ENCODE data around the gene PTGES2. TPM values are rescaled to one million over a fixed set of nuclear protein-coding genes. Genes with fewer than 3 reads are reported as not detected.
A peak's percentile ranks its signal among the peaks of the same experiment; 100 is the strongest.

PTGES2 gene
- total RNA-seq, 6 experiments from 2014 or later, result 68.5 to 82.8 (median 70.6) TPM

DNA sequence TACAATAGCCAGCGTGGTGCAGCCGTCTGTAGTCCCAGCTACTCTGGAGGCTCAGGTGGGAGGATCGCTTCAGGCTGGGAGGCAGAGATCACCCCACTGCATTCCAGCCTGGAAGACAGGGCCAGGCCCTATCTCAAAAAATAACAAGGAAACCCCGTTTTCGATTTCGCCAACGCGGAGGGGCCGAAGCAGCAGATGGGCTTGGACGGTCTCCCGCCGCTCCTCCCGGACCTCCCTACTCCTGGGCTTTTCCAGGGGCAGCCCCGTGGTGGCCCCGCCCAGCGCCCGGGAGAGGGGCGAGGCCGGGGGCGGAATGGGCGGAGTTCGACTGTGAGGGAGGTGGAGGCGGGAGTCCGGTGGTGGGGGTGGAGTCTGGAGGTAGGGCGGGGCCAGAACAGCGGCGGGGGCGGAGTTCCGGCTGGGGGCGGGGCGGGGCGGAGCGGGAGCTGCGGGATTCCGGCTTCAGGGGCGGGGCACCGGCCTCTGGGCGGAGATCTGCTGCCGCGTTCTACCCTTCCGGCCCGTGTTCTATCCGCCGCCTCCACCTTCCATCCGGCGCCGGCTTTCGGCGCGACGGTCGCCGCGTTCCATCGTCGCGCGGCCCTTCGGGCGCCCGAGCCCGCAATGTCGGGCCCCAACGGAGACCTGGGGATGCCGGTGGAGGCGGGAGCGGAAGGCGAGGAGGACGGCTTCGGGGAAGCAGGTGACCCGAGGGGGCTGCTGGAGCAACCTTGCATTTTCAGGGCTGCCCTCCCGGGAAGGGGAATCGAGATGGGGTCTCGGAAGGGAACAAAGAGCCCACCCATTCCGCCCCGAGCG lies 32.5 kb upstream of the PTGES2 start, which contains the start of gene BBLN:
TSS of gene BBLN (plus strand) at position 482 of the 819 bp plus-strand sequence. CDS start at position 625, 143 bp downstream.
- H3K27ac Mint-ChIP-seq, result peak within 1 kb of the TSS; percentile 36
- peaks cover 8% of the 10 kb centered on the region for H3K27me3 Mint-ChIP-seq (ENCODE audit: insufficient read depth)
- TF ChIP-seq, protein P1, sequence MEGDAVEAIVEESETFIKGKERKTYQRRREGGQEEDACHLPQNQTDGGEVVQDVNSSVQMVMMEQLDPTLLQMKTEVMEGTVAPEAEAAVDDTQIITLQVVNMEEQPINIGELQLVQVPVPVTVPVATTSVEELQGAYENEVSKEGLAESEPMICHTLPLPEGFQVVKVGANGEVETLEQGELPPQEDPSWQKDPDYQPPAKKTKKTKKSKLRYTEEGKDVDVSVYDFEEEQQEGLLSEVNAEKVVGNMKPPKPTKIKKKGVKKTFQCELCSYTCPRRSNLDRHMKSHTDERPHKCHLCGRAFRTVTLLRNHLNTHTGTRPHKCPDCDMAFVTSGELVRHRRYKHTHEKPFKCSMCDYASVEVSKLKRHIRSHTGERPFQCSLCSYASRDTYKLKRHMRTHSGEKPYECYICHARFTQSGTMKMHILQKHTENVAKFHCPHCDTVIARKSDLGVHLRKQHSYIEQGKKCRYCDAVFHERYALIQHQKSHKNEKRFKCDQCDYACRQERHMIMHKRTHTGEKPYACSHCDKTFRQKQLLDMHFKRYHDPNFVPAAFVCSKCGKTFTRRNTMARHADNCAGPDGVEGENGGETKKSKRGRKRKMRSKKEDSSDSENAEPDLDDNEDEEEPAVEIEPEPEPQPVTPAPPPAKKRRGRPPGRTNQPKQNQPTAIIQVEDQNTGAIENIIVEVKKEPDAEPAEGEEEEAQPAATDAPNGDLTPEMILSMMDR (IDR thresholded peaks at IDR 0.05), result no peak
- H3K36me3 Mint-ChIP-seq (ENCODE audit: low read depth), result peaks cover 14% of the 10 kb centered on the region
- no peaks in the 10 kb centered on the region for H3K9me3 Mint-ChIP-seq
- peak within 1 kb of the TSS; percentile 80 for H3K4me3 Mint-ChIP-seq
- DNase-seq, result peak; percentile 83
- peaks cover 15% of the 10 kb centered on the region; the same call in 1 of the 2 replicates for H3K4me1 Mint-ChIP-seq (ENCODE audit: low read depth)

DNA sequence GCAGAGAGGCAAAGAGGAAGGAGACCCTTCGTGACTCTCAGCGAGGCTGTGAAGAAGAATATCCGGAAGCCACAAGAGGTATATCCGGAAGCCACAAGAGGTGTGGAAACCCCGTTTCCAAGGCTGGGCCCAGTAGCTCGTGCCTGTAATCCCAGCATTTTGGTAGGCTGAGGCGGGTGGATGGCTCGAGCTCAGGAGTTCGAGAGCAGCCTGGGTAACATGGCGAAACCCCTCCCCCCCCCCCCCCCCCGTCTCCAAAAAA lies 31.9 kb upstream of the PTGES2 start:
- Mint-ChIP-seq H3K27ac (no peak overlapping the region), H3K9me3 (no peaks in the 10 kb centered on the region), H3K4me3 (peak overlapping the region; percentile 69), H3K36me3 (ENCODE audit: low read depth) (peaks cover 14% of the 10 kb centered on the region), H3K4me1 (ENCODE audit: low read depth) (peaks cover 15% of the 10 kb centered on the region; the same call in 1 of the 2 replicates), H3K27me3 (ENCODE audit: insufficient read depth) (peaks cover 8% of the 10 kb centered on the region)
- no peak for DNase-seq
- TF ChIP-seq, protein P1 (IDR thresholded peaks at IDR 0.05), result no peak

DNA sequence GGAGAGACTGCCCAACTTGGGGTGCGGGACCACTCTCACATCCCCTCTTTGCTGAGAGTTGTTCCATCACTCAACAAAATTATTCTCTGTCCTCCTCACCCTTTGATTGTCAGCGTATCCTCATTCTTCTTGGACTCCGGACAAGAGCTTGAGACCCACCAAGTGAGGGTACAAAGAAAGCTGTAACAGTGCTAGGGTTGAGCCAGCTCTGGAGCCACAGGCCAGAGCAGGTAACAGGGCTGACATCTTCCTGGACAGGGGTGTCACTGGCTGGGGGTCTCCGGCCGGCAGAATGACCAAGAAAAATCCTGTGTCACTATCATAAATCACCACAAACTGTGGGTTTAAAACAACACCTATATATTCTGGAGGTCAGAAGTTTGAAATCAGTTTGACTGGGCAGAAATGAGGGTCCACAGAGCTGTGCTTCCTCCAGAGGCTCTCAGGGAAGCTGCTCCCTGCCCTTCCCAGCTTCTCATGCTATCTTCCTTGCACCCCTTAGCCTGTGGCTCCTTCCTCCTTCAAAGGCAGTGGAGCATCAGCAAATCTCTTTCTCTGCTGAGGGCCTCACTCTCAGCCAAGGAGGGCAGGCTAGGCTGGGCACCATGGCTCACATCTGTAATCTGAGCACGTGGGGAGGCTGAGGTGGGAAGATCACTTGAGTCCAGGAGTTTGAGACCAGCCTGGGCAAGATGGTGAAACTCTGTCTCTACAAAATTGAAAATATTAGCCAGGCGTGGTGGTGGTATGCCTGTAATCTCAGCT lies 28.4 kb upstream of the PTGES2 start:
- no peaks in the 10 kb centered on the region for H3K9me3 Mint-ChIP-seq
- H3K4me3 Mint-ChIP-seq, result no peak overlapping the region
- H3K27me3 Mint-ChIP-seq (ENCODE audit: insufficient read depth), result peaks cover 16% of the 10 kb centered on the region
- TF ChIP-seq, protein P1 (IDR thresholded peaks at IDR 0.05), result no peak
- H3K4me1 Mint-ChIP-seq (ENCODE audit: low read depth), result peaks cover 1% of the 10 kb centered on the region; the same call in 1 of the 2 replicates
- no peak overlapping the region for H3K27ac Mint-ChIP-seq
- H3K36me3 Mint-ChIP-seq (ENCODE audit: low read depth), result no peaks in the 10 kb centered on the region
- DNase-seq, result no peak

- TF ChIP-seq, protein P1 (IDR thresholded peaks at IDR 0.05), result no peak
- Mint-ChIP-seq H3K36me3 (ENCODE audit: low read depth) (no peaks in the 10 kb centered on the region), H3K4me1 (ENCODE audit: low read depth) (no peaks in the 10 kb centered on the region), H3K4me3 (no peak overlapping the region), H3K9me3 (no peaks in the 10 kb centered on the region), H3K27me3 (ENCODE audit: insufficient read depth) (peaks cover 21% of the 10 kb centered on the region), H3K27ac (no peak overlapping the region)
- no peak for DNase-seq
These were observed 26.6 kb upstream of the PTGES2 start for GRCh38 chr9:128153947-128154695.
